Epidermal melanocyte (primary cell): ENCODE data around the gene SPDYE17.
"Not testable (repeated sequence)": the region's sequence is repeated elsewhere in the genome, so short reads cannot be mapped to it uniquely, and the experiment has no call there.

ENCODE experiments used
- DNase-seq: peaks from one replicate; pipeline ENCODE4 v3.0.0; 2011; ENCODE audit warnings: low spot score; ENCODE audit not compliant: insufficient read length

SPDYE17 gene, protein sequence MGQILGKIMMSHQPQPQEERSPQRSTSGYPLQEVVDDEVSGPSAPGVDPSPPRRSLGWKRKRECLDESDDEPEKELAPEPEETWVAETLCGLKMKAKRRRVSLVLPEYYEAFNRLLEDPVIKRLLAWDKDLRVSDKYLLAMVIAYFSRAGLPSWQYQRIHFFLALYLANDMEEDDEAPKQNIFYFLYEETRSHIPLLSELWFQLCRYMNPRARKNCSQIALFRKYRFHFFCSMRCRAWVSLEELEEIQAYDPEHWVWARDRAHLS

DNA sequence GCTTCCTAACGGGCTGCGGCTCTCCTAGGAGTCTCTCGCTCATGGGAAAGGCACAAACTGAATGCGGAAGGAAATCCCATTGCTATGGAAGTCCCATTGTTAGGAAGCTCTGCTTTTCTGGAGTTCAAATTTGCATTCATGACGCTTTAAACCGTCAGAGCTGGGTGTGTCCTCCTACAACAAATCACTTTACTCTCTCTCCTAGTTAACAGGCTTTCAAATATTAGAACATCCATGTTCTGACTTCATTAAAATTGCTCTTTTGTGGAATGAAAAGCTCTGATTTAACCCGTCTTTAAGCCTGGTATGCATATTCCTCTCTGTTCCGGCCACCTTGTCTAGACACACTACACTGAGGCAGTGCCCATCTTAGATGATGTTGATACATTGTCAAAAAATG is at the start of gene SPDYE17:
Gene SPDYE17 (minus strand): TSS at position 101 of the 400 bp plus-strand sequence. CDS start 1,791 bp downstream, outside the sequence.
- not testable (repeated sequence) for DNase-seq

DNA sequence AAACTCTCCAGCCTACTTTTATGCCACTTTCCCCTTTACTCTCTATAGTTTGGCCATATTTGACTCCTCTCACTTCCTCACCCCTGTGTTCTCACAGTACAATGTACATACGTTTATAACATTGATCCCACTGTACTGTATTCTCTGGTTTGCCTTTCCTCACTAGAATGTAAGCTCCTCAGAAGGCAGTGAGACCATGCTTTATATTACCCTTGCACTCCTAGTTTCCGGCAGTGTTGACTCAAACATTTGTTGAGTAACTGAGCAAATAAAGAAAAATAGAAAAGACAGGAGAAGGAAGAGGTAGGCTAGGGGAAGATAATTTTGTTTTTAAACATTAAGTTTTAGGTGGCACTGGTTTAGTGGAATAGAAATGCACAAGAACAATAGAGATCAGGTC is 48.1 kb upstream of the SPDYE17 start:
- DNase-seq: not testable (repeated sequence)

DNA sequence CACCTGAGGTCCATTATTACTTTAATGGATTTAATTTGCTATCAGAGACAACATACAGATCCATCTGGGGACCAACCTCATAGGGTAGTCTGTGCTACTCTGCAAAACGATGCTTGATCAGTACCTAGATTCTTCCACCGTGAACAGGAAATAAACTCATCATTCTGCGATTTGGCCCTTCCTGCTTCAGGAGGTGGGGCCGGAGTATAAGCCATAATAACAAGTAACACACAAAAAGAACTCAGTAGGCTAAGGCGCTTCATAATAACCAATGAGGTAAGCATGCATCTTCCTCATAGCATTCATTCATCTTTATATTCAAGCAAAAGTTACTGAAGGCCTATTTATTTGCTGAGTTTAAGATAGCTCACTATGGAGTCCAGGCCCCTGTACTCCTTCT is 47.5 kb upstream of the SPDYE17 start:
- DNase-seq: not testable (repeated sequence)

DNA sequence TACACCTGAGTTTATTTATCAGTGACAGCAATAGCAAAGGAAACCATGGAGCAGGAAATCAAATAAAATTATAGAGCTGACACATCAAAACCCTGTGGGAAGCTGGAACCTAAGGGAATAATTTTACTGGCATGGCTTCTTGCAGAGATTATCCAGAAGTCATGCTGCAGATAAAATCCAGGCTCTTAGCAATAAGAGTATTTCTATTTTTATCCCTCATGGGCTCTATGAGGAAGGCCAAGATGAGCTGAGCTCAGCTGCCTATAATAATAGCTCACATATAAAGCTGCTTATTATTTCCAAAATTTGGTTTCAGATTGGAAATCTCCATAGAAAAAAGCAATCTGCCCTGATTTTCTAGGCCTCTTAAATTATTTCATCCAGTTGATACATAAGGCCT is 47.0 kb upstream of the SPDYE17 start:
- DNase-seq: not testable (repeated sequence)

DNA sequence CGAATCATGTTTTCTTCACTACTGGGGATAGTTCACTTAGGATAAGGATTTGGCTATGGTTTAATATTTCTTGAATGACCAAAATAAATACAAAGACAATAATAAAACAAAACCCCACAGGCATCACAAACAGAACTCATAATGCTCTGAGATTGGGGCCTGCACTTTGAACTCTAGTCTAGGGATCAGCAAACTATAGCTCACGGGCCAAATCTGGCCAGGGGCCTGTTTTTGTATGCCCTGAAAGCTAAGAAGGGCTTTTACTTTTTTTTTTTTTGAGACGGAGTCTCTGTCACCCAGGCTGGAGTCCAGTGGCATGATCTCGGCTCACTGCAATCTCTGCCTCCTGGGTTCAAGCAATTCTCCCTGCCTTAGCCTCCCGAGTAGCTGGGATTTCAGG is 44.9 kb upstream of the SPDYE17 start:
- not testable (repeated sequence) for DNase-seq

DNA sequence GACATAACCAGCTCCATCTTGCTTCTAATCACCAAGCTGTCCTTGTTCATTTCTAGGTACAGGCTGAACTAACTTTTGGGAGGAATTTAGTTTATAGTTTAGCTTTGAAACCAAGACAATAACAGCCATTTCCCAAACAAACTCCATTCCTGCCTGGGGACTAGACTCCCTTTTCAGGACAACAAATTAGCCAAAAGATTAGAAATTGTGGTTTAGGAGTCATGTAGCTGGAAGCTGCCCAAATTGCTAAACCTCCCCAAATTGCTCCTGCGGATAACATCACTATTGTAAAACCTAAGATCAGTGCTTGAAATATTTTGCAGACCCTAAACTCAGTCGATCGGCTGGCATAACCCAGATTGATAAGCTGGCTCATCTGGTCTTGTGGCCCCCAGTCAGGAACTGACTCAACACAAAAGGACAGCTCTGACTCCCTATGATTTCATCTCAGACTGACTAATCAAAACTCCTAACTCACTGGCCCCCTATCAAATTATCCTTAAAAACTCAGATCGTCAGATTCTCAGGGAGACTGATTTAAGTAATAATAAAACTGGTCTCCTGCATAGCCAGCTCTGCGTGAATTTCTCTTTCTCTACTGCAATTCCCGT is 42.7 kb upstream of the SPDYE17 start:
- not testable (repeated sequence) for DNase-seq

DNA sequence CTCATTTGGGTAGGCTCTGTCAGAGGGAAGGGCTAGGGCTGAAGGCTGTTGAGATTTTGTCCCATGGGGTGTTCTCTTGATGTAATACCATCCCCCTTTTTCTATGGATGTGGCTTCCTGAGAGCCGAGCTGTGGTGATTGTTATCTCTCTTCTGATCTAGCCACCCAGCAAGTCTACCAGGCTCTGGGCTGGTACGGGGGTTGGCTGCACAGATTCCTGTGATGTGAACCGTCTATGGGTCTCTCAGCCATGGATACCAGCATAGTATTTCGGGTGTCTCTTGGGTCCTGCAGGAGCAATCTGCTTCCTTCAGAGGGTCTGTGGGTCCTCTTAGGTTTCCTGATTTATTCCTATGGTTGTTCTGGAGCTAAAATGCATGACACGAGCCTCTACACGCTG is 38.9 kb upstream of the SPDYE17 start:
- DNase-seq: not testable (repeated sequence)

DNA sequence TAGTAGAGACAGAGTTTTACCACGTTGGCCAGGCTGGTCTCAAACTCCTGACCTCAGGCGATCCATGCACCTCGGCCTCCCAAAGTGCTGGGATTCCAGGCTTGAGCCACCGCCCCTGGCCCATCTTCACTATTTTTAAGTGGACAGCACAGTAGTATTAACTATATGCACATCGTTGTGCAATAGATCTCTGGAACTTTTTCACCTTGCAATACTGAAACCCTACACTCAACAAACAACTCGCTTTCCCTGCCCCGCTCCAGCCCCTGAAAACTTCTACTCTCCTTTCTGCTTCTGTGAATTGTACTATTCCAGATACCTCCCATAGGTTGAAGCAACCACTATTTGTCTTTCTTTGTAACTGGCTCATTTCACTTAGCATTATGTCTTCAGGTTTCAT is 33.7 kb upstream of the SPDYE17 start:
- not testable (repeated sequence) for DNase-seq

DNA sequence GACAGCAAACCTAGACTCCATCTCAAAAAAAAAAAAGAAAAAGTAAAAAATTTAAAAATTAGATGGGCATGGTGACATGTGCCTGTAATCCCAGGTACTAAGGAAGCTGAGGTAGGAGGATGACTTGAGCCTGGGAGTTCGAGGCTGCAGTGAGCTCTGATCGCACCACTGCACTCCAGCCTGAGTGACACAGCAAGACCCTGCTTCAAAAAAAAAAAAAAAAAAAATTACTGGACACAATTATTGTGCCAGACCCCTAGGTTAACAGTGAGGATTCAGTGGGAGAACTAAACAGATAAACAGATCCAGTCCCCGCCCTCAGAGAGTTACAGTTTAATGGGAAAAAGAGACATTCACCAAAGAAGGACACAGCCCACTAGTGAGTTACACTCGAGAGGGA is 31.6 kb upstream of the SPDYE17 start:
- not testable (repeated sequence) for DNase-seq

DNA sequence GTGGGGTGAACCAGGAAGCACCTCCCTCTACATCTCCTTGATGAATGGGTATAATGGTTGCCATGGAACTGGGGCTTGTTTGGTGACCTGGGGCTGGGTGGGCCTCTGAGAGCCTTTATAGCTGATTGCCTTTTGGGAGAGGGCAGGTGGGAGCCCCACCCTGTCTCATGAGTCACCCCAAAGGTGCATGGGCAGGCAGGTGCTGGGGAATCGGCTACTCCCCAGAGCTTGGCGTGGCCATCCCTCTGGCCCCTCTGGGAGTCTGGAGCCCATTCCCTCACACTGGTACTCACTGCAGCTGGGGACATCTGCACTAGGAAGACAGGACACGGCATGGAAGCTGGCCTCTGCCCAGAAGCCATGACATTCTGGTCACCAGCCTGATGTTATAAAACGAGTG is 30.4 kb upstream of the SPDYE17 start, which contains the start of gene SPDYE18:
Gene SPDYE18 (minus strand): TSS at position 2 of the 400 bp plus-strand sequence. CDS start 2,046 bp downstream, outside the sequence.
- DNase-seq: not testable (repeated sequence)

DNA sequence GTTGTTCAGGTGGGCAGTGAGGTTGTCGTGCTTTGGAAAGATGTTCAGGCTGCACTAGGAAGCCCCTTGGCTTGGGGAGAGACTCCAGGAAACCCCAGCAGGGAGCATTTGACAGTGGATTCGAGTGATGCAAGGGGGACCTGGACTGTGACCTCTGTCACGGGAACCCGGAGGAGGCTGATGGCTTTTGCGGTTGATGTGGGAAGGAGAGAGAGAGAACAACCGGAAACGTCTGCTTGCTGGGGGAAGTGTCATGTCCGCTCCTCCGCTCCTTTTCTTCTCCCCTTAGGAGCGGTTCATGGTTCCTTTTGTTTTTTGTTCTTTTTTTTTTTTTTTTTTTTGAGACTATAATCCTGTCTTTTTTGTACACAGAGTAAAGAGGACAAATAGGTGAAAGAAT is 5.8 kb downstream of the SPDYE17 start:
- DNase-seq: not testable (repeated sequence)

DNA sequence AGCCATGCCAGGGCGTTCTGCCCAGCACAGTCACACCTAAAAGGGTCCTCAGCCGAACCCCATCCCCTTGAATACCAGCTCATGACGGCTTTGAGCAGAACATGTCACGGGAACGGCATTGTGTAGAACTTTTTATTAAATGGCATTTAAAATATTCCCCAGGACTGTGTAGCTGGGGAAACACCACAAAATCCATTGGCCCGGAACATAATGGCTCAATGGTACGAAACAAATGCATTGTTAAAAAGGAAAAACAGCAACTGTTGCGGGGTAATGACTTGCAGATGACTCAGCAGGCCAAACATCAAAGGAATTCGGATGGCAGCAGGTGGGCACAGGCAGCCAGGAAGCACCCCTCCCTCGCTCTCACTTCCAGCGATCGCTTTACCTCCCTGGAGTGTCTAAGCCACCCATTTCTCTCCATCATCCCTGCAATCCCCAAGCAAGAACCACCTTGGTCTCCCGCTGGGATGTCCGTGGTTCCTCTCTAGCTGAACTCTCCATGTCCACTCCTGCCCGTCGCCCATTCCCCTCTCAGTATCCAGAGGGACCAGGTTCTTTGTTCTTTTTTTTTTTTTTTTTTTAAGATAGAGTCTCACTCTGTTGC is 22.0 kb downstream of the SPDYE17 start:
- not testable (repeated sequence) for DNase-seq

DNA sequence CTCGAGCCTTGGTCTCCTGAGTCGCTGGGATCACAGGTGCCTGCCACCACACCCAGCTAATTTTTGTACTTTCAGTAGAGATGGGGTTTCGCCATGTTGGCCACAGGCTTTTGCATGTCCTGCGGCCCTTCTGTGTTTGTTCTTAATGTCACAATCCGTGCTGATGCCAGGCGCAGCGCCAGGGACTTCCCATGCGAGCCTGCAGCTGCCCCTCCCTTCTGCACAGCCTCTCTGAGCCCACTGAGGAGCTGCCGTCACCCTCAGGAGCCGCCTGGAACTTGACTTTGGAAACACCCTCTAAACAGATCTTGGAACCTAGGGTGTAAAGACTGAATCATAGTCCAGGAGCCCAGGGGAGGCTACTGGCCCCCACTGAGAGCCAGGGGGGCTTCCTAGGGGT is 24.2 kb downstream of the SPDYE17 start:
- DNase-seq: not testable (repeated sequence)

DNA sequence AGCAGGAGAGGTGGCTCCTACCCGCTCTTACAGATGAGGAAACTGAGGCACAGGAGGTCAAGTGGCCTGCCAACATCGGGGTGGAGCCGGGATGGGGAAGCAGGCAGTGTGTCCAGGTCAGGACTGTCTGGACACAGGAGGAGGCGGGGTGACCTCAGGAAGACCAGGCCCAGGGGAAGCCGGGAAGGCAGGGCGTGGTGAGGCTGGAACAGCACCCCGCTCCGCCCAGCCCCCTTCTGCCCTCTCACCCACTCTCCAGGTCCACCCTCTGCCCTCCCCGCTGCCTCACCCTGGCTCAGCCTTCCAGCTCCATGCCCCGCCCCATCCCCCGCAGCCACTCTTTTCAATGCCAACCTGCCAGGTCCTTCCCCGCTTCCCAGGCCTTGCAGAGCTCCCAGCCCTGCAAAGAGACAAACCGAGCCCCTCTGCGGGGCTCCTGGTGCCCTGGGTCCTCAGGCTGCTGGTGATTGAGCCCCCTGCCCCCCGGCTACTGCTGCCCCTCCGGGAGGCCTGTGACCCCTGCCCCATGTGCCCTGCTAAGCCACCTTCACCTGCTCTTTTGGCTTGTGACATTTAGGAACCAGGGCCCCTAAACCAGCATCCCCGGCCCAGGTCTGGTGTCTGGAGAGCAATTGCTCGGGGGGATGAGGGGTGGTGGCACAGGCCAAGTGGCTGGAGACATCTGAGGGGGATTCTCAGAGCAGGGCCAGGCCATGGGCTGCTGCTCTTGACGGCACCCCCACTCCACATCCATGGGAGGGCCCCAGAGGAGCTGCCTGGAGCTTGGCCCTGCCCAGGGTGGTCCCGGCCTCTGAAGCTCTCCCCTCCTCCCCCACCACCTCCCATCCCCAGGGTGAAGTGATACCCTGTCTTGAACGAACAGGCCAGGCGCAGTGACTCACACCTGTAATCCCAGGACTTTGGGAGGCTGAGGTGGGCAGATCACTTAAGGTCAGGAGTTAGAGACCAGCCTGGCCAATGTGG is 25.7 kb downstream of the SPDYE17 start:
- not testable (repeated sequence) for DNase-seq

DNA sequence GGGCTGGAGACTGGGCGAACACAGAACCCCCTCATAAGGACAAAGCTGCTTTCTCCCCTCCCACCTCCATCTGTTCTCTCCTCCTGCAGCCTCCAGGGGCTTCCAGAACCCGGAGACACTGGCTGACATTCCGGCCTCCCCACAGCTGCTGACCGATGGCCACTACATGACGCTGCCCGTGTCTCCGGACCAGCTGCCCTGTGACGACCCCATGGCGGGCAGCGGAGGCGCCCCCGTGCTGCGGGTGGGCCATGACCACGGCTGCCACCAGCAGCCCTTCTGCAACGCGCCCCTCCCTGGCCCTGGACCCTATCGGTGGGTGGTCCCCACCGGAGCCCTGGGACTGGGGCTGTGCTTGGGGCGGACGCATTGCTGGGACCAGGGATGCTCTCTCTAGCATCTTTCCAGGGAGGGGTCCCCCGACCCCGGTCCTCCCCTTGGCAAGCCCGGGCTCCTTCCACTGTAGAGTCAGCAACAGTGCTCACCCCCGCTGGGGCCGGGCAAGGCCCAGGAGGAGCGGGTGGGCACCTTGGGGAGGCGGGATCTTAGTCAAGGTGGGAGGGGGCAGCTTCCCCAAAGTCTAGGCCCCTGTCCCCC is 26.6 kb downstream of the SPDYE17 start:
- not testable (repeated sequence) for DNase-seq

DNA sequence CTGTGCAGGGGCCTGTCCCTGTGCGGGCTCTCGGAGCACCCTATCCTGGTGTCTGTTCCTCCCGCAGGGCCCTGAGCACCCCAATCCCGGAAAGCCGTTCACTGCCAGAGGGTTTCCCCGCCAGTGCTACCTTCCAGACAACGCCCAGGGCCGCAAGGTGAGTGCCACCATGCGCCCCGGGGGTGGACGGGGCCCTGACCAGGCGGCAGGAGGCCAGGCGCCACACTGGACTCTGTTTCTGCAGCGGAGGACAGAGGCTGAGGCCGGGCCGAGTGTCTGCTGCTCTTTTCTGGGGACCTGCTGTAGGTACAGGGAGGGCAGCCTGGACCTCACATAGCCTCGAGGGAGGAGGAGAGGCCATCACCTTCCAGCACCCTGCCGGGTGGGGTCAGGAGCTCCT is 28.0 kb downstream of the SPDYE17 start:
- DNase-seq: not testable (repeated sequence)

DNA sequence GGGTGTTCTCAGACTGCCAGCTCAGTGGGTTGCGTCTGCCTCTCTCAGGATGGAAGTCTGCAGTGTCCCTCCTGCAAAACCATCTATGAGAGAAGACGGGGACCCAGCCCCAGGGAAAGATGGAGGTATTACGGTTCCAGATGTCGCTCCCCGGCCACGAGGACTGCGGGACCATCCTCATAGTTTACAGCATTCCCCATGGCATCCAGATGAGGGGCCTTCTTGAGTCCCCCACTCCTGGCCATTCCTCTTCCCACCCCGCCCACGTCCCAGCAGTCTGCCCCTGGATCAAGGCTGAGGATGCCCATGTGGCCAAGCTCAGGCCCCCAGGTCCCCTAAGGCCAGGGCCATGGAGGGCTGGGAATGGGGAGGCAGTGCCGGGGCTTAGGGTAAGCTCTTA is 28.9 kb downstream of the SPDYE17 start:
- not testable (repeated sequence) for DNase-seq

DNA sequence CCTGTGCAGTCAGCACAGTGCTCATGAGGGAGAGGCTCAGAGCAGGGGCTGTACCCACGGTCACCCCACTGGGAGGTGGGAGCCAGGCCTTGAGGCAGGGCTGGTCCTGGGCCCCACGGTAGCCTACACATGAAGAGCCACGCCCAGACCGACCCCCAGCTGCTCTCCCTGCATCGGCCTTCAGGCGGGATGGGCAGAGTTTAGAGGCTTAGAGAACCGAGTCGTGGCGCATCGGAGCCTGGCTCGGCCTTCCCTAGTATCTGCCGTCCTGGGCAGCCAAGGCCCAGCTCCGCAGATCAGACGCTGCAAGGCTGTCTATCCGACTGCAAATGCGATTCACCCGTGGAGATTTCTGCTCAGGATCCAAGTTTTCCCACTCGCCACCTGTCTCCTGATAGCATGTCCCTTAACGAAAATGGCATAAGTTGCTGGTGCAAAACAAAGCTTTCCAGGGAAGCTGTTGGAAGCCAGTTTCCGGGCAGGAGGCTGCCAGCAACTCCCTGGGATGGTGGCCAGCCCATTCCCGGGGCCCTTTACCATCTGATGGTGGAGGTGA is 29.4 kb downstream of the SPDYE17 start:
- not testable (repeated sequence) for DNase-seq

DNA sequence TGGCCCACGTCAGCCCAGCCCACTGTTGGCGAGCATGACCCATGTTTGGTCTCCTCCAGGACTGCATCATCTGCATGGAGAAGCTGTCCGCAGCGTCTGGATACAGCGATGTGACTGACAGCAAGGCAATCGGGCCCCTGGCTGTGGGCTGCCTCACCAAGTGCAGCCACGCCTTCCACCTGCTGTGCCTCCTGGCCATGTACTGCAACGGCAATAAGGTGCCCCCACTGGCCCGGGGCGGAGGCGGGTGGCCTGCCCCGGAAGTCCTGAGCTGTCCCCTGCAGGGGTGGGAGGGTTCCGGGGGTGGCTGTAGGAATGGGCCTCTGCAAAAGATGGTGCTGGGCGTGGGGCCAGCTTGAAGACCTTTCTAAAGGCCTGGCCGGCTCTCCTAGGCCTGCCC is 30.1 kb downstream of the SPDYE17 start:
- not testable (repeated sequence) for DNase-seq

DNA sequence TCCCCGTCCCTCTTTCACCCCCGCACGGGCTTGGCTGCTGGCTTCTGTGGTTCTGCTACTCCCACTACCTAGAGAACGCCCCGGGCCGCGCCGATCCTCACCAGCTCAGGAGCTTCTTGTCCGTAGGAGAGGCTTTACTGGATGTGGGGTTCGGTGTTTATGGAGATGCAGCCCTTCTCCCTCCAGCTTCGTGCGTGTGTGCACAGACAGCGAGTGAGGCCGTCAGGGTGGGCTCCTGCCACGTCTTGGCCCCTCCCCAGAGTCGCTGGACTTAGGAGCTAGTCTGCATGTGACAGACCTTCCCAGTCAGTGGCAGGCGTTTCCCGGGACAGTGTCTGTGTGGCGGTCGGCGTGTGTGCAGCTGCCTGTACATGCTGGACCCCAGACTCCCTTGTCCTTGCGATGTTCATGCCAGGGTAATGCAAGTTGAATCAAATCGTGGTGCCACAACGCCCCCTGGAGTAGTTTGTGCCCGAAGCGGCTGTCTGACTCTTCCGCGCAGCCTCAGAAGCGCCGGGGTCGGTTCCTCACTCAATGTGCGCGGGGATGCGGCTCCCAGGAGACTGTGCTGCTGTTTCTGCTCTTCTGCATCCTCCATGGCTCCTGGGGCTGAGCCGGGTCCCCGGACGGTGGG is 32.6 kb downstream of the SPDYE17 start:
- not testable (repeated sequence) for DNase-seq
